Peyer's patch (tissue), 4 donors: ENCODE measurements around the gene ASPG. TPM values are rescaled to one million over a fixed set of nuclear protein-coding genes. Genes with fewer than 3 reads are reported as not detected.
A peak's percentile ranks its signal among the peaks of the same experiment; 100 is the strongest.

Experiments
- DNase-seq, 3 donors: peaks; one replicate each; pipeline ENCODE4 v3.0.0-alpha.2; 2017 to 2019
- H3K27ac ChIP-seq, 4 donors: fragments of 200-600 bp; sonication (generic); one replicate each; pipeline ENCODE4 v1.5.1; 2016 to 2019
- H3K27me3 ChIP-seq, 2 donors: fragments of 200-600 bp; sonication (generic); one replicate each; pipeline ENCODE4 v1.5.1; 2019
- H3K36me3 ChIP-seq, 3 donors: fragments of 200-600 bp; sonication (generic); one replicate each; pipeline ENCODE4 v1.5.1; 2016 to 2019
- H3K4me1 ChIP-seq, 4 donors: fragments of 200-600 bp; sonication (generic); one replicate each; pipeline ENCODE4 v1.5.1; 2016 to 2019
- H3K4me3 ChIP-seq, 4 donors: fragments of 200-600 bp; sonication (generic); 1 replicate in 3 of 4; 2 replicates in 1 of 4; pipeline ENCODE4 v1.5.1; 2016 to 2019; ENCODE audit warnings: mild to moderate bottlenecking in 1 of 4
- H3K9me3 ChIP-seq, 4 donors: fragments of 200-600 bp; sonication (generic); one replicate each; pipeline ENCODE4 v1.5.1; 2016 to 2019; ENCODE audit warnings: mild to moderate bottlenecking in 1 of 4
- CTCF ChIP-seq, 6 experiments: fragments of 450-650 bp in 4 of 6; fragments of 200-600 bp in 2 of 6; sonication (generic) in 1 of 6; IDR thresholded peaks; one replicate each; pipeline ENCODE4 v1.5.1; 2017 to 2019; ENCODE audit warnings: antibody characterized with exemption in 6 of 6, mild to moderate bottlenecking in 3 of 6, moderate library complexity in 1 of 6
- POLR2A ChIP-seq, 2 donors: fragments of 450-650 bp; IDR thresholded peaks; one replicate each; pipeline ENCODE4 v1.5.1; 2017; ENCODE audit warnings: antibody characterized with exemption in 2 of 2, mild to moderate bottlenecking in 2 of 2, moderate library complexity in 2 of 2
- total RNA-seq, 4 donors: library from RNA; depleted of rRNA; stranded (reverse); fragments of >200 nt; gene quantifications; one replicate each; pipeline ENCODE4 v1.1.0, GENCODE V29; 2016

Gene ASPG
- total RNA-seq, 4 donors from 2014 or later, result 1.2 to 7.4 (median 2.3) TPM; not detected in 1

GRCh38 chr14:104113631-104114420 is 28.3 kb downstream of the ASPG start:
- peaks cover 0 to 24% (median 0%) of the 10 kb centered on the region in 4 donors for H3K4me1 ChIP-seq
- peaks cover 0 to 11% of the 10 kb centered on the region in 2 donors for H3K27me3 ChIP-seq
- H3K27ac ChIP-seq, result no peak overlapping the region
- no peaks in the 10 kb centered on the region for H3K9me3 ChIP-seq
- TF ChIP-seq CTCF (IDR thresholded peaks at IDR 0.05) (no peak), POLR2A (IDR thresholded peaks at IDR 0.05) (no peak)
- DNase-seq, result peak in 2 of 3 donors; percentile 44 to 47
- no peaks in the 10 kb centered on the region for H3K36me3 ChIP-seq
- no peak overlapping the region for H3K4me3 ChIP-seq

DNA sequence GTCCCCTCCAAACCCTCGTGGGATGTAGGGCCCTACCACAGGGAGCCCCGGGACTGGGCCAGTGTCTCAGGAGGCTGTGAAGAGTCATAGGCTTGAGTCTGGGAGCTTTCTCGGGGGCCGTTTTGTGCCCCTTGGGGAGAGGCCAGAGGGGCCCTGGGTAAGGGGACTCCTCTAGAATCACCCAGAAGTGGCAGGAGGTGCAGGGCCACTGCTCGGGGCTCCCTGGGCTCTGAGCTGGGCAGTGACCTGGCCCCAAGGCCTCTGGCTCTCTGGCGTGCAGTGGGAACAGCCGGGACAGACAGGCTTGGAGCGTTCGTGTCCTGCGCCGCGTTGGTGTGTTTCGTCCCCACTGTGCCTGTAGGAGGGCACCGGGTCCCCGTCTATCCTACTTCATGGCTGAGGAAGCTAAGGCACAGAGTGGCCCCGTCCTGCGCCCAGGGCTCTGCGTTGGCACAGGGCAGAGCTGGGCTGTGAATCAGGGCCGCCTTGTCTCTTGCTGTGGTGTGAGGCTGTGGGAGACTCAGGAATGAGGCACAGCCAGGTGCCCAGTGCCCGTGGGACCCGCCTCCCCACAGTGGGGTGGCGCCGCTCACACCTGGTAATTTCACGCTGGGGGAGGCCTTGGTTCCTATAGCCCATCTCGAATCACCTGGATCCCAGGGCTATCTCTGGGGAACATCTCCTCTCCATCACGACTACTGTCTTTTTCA is 29.1 kb downstream of the ASPG start:
- Histone ChIP-seq H3K27me3 (peaks cover 0 to 11% of the 10 kb centered on the region in 2 donors), H3K36me3 (no peaks in the 10 kb centered on the region), H3K9me3 (no peaks in the 10 kb centered on the region), H3K4me3 (no peak overlapping the region), H3K27ac (no peak overlapping the region), H3K4me1 (peaks cover 0 to 24% (median 0%) of the 10 kb centered on the region in 4 donors)
- DNase-seq, result peak in 1 of 3 donors; percentile 40
- TF ChIP-seq CTCF (IDR thresholded peaks at IDR 0.05) (no peak), POLR2A (IDR thresholded peaks at IDR 0.05) (no peak)

GRCh38 chr14:104115131-104115600 is 29.7 kb downstream of the ASPG start:
- H3K27ac ChIP-seq, result no peak overlapping the region
- H3K36me3 ChIP-seq, result no peaks in the 10 kb centered on the region
- no peaks in the 10 kb centered on the region for H3K9me3 ChIP-seq
- TF ChIP-seq POLR2A (IDR thresholded peaks at IDR 0.05), result no peak
- TF ChIP-seq CTCF (IDR thresholded peaks at IDR 0.05), result no peak
- no peak overlapping the region for H3K4me3 ChIP-seq
- peaks cover 0 to 11% of the 10 kb centered on the region in 2 donors for H3K27me3 ChIP-seq
- H3K4me1 ChIP-seq, result peaks cover 0 to 24% (median 0%) of the 10 kb centered on the region in 4 donors
- peak in 1 of 3 donors; percentile 43 for DNase-seq

DNA sequence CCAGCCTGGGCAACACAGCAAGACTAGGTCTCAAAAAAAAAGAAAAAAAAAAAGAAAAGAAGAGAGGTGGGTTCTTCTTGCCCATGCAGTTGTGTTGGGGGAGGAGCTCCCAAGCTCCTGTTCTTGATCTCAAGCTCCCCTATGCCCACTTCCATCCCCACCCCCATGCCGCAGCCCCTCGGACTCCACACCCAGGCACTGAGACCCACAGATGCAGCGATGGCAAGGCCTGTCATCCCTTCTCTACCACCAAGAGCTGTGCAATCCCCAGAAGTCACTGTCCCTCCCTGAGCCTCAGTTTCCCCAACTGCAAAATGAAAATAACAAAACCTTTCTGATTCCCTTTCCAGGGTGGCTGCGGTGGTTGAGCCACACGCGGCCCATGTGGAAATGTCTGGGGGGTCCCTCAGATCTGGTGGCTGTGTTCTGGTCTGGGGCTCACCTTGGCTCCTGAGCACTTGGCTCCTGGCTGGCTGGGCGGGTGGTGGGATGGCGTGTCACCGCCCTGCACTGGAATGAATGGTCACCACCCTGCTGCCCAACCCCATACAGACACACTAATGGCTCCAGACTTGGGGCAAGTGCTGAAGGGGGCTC is 30.3 kb downstream of the ASPG start:
- Histone ChIP-seq H3K27ac (peak overlapping the region in 2 of 4 donors; percentile 65 to 89), H3K4me3 (peak overlapping the region in 2 of 4 donors; percentile 60 to 76), H3K4me1 (peaks cover 0 to 24% (median 0%) of the 10 kb centered on the region in 4 donors), H3K36me3 (no peaks in the 10 kb centered on the region), H3K27me3 (peaks cover 0 to 11% of the 10 kb centered on the region in 2 donors), H3K9me3 (no peaks in the 10 kb centered on the region)
- TF ChIP-seq POLR2A (IDR thresholded peaks at IDR 0.05) (no peak), CTCF (IDR thresholded peaks at IDR 0.05) (no peak)
- DNase-seq, result peak in 1 of 3 donors; percentile 36

GRCh38 chr14:104116288-104116755 is 30.8 kb downstream of the ASPG start:
- H3K4me1 ChIP-seq, result peaks cover 0 to 24% (median 0%) of the 10 kb centered on the region in 4 donors
- H3K27me3 ChIP-seq, result peaks cover 0 to 11% of the 10 kb centered on the region in 2 donors
- H3K27ac ChIP-seq, result peak overlapping the region in 3 of 4 donors; percentile 59 to 89 (median 65)
- no peaks in the 10 kb centered on the region for H3K36me3 ChIP-seq
- no peaks in the 10 kb centered on the region for H3K9me3 ChIP-seq
- peak in 1 of 6 experiments; percentile 15 for TF ChIP-seq CTCF (IDR thresholded peaks at IDR 0.05)
- TF ChIP-seq POLR2A (IDR thresholded peaks at IDR 0.05), result no peak
- peak overlapping the region; percentile 35 to 76 (median 49) for H3K4me3 ChIP-seq
- DNase-seq, result peak in 2 of 3 donors; percentile 51 to 65
